OCI-LY1 (cell line): ENCODE data around the gene MAPK9.

Experiments
- H2AFZ ChIP-seq: fragments of 200-600 bp; sonication (generic), shearing (Covaris generic); 2 replicates; pipeline ENCODE4 v1.6.0; 2014; ENCODE audit warnings: antibody characterized with exemption, mild to moderate bottlenecking, low read length
- H3F3A ChIP-seq: fragments of 200-600 bp; sonication (generic), shearing (Covaris generic); 2 replicates; pipeline ENCODE4 v1.6.0; 2014; ENCODE audit warnings: mild to moderate bottlenecking, antibody characterized with exemption, low read length, moderate library complexity; ENCODE audit not compliant: insufficient read depth
- H3K27ac ChIP-seq: fragments of 200-600 bp; sonication (generic); 2 replicates; pipeline ENCODE4 v1.5.1; 2014; ENCODE audit warnings: low read length, mixed run types, mild to moderate bottlenecking, low read depth; ENCODE audit not compliant: poor library complexity, severe bottlenecking
- H3K27me3 ChIP-seq: fragments of 200-600 bp; sonication (generic); 2 replicates; pipeline ENCODE4 v1.6.0; 2014; ENCODE audit warnings: antibody characterized with exemption, mild to moderate bottlenecking, low read length, moderate library complexity; ENCODE audit not compliant: insufficient read depth
- H3K36me3 ChIP-seq: fragments of 200-600 bp; sonication (generic); 2 replicates; pipeline ENCODE4 v1.6.1; 2014; ENCODE audit warnings: mild to moderate bottlenecking, antibody characterized with exemption, low read length, moderate library complexity, mixed read lengths; ENCODE audit not compliant: insufficient read depth
- H3K4me1 ChIP-seq: fragments of 200-600 bp; sonication (generic); 2 replicates; pipeline ENCODE4 v1.5.1; 2014; ENCODE audit warnings: mild to moderate bottlenecking, low read length, moderate library complexity; ENCODE audit not compliant: insufficient read depth, severe bottlenecking
- H3K4me2 ChIP-seq: fragments of 200-600 bp; sonication (generic), shearing (Covaris generic); 2 replicates; pipeline ENCODE4 v1.6.1; 2014; ENCODE audit warnings: low read length
- H3K4me3 ChIP-seq: fragments of 200-600 bp; sonication (generic); 2 replicates; pipeline ENCODE4 v1.5.1; 2014; ENCODE audit warnings: low read length, low read depth, mild to moderate bottlenecking, mixed read lengths; ENCODE audit not compliant: poor library complexity, severe bottlenecking
- H3K79me2 ChIP-seq: fragments of 200-600 bp; shearing (Covaris generic); 2 replicates; pipeline ENCODE4 v1.6.1; 2016; ENCODE audit warnings: mixed run types, low read length, mixed read lengths; ENCODE audit not compliant: insufficient read depth
- H3K9ac ChIP-seq: fragments of 200-600 bp; sonication (generic), shearing (Covaris generic); 2 replicates; pipeline ENCODE4 v1.6.1; 2014; ENCODE audit warnings: mild to moderate bottlenecking, low read length, mixed read lengths
- H3K9me2 ChIP-seq: fragments of 200-600 bp; sonication (generic), shearing (Covaris generic); 2 replicates; pipeline ENCODE4 v1.6.1; 2014; ENCODE audit warnings: low read depth, mild to moderate bottlenecking, low read length, mixed read lengths
- H3K9me3 ChIP-seq: fragments of 200-600 bp; shearing (Covaris generic); 2 replicates; pipeline ENCODE4 v1.6.1; 2014; ENCODE audit warnings: low read length, mixed read lengths
- H4K20me1 ChIP-seq: fragments of 200-600 bp; sonication (generic), shearing (Covaris generic); 2 replicates; pipeline ENCODE4 v1.6.0; 2016; ENCODE audit warnings: mild to moderate bottlenecking, low read length; ENCODE audit not compliant: insufficient read depth
- EZH2 ChIP-seq: fragments of 200-600 bp; sonication (generic), shearing (Covaris generic); IDR thresholded peaks from 2 replicates; pipeline ENCODE4 v1.8.0; 2017; ENCODE audit warnings: borderline replicate concordance, mixed run types, mild to moderate bottlenecking, antibody characterized with exemption, low read length, moderate library complexity, mixed read lengths
- TF ChIP-seq, protein P1 (sequence below): fragments of 200-600 bp; sonication (generic), shearing (Covaris generic); IDR thresholded peaks from 2 replicates; pipeline ENCODE4 v1.5.1; 2017; ENCODE audit warnings: mild to moderate bottlenecking, antibody characterized with exemption, low read length, moderate library complexity, mixed read lengths

MAPK9 gene

DNA sequence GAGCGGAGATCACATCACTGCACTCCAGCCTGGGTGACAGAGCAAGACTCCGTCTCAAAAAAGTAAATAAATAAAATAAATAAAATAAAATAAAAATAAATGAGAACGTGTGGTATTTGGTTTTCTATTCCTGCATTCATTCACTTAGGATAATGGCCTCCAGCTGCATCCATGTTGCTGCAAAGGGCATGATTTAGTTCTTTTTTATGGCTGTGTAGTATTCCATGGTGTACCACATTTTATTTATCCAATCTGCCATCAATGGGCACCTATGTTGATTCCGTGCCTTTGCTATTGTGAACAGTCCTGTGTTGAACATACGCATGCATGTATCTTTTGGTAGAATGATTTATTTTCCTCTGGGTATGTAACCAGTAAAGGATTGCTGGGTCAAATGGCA lies 74.1 kb downstream of the MAPK9 start:
- no peaks in the 10 kb centered on the region for H3K4me1 ChIP-seq
- H3K79me2 ChIP-seq = no peaks in the 10 kb centered on the region
- H3K27me3 ChIP-seq = no peaks in the 10 kb centered on the region
- no peak overlapping the region for H3K4me2 ChIP-seq
- no peak overlapping the region for H2AFZ ChIP-seq
- TF ChIP-seq, protein P1, sequence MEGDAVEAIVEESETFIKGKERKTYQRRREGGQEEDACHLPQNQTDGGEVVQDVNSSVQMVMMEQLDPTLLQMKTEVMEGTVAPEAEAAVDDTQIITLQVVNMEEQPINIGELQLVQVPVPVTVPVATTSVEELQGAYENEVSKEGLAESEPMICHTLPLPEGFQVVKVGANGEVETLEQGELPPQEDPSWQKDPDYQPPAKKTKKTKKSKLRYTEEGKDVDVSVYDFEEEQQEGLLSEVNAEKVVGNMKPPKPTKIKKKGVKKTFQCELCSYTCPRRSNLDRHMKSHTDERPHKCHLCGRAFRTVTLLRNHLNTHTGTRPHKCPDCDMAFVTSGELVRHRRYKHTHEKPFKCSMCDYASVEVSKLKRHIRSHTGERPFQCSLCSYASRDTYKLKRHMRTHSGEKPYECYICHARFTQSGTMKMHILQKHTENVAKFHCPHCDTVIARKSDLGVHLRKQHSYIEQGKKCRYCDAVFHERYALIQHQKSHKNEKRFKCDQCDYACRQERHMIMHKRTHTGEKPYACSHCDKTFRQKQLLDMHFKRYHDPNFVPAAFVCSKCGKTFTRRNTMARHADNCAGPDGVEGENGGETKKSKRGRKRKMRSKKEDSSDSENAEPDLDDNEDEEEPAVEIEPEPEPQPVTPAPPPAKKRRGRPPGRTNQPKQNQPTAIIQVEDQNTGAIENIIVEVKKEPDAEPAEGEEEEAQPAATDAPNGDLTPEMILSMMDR = no peak
- TF ChIP-seq EZH2 = no peak
- H3K27ac ChIP-seq = no peak overlapping the region
- 0 out of 2 replicates have a peak, but pooled peaks cover 5% of the 10 kb centered on the region for H3K9me3 ChIP-seq
- no peaks in the 10 kb centered on the region for H3K36me3 ChIP-seq
- no peaks in the 10 kb centered on the region for H3K9me2 ChIP-seq
- no peaks in the 10 kb centered on the region for H3F3A ChIP-seq
- no peak overlapping the region for H3K9ac ChIP-seq
- no peaks in the 10 kb centered on the region for H4K20me1 ChIP-seq
- H3K4me3 ChIP-seq = no peak overlapping the region

DNA sequence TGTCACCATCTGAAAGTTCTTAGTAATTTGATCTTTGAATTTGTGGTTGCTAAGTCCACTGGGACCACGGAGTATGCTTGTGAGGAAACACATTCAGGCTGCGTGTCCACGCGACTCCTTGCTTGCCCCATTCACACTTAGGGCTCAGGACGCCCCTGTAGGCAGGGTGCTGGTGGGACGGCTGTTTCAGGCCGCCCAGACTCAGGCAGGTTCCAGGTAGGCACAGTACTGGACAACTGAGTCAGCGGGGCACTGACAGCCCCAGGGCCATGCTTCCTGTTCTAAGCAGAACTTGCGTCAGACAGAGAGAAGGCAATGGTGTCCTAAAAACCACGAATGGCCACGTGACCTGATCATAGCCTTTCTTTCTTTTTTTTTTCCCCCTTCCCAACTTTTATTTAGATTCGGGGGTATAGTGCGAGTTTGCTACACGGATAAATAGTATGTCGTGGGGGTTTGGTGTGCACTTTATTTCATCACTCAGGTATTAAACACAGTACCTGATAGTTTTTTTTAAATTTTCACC lies 75.2 kb downstream of the MAPK9 start:
- H3K36me3 ChIP-seq = no peaks in the 10 kb centered on the region
- no peak overlapping the region for H2AFZ ChIP-seq
- H3K79me2 ChIP-seq = no peaks in the 10 kb centered on the region
- 0 out of 2 replicates have a peak, but pooled peaks cover 5% of the 10 kb centered on the region for H3K9me3 ChIP-seq
- TF ChIP-seq, protein P1 = no peak
- TF ChIP-seq EZH2 = no peak
- H3K9ac ChIP-seq = no peak overlapping the region
- no peaks in the 10 kb centered on the region for H3K4me1 ChIP-seq
- no peak overlapping the region for H3K4me2 ChIP-seq
- no peaks in the 10 kb centered on the region for H3F3A ChIP-seq
- no peak overlapping the region for H3K27ac ChIP-seq
- no peaks in the 10 kb centered on the region for H4K20me1 ChIP-seq
- no peak overlapping the region for H3K4me3 ChIP-seq
- no peaks in the 10 kb centered on the region for H3K27me3 ChIP-seq
- no peaks in the 10 kb centered on the region for H3K9me2 ChIP-seq

DNA sequence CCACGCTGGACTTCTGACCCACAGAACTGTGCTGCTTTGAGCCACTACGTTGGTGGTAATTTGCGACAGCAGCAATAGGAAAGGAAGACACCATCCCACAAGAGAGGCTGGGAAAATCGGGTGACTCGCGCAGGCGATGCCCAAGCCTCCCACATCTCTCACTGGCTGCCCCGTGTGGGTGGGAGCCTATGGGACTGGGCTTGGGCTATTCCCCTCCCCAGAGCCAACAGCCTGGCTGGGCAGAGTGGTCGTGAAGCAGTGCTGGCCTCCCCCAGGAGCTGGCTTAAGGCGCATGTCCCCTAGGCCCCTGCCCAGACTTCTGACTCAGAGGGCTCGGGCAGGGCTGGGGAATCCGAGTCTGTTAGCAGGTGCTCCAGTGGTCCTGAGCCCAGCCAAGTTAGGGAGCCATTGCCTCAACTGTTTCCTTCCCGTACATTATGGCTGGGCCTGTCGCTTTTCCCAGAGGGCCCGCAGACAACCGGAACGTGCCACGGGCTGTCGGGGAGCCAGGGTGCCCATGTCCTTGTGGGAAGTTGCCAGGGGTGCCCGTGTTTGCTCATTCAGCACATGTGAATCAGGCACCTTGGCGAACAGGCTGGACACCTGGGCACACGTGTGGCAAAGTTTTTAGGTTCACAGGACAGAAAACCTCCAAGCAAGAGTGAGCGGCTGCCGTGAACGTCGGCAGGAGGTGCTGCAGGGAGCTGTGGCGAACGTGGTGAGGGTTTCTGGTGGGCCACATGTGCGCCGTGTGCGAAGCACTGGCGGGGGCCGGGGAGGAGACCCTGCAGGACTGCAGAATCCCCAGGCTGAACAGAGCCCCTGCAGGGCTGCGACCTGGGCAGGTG lies 75.9 kb downstream of the MAPK9 start:
- Histone ChIP-seq H3K4me1 (no peaks in the 10 kb centered on the region), H3K4me3 (no peak overlapping the region), H3K27me3 (no peaks in the 10 kb centered on the region), H2AFZ (no peak overlapping the region), H3F3A (no peaks in the 10 kb centered on the region), H3K4me2 (no peak overlapping the region), H3K36me3 (no peaks in the 10 kb centered on the region), H3K27ac (no peak overlapping the region), H4K20me1 (no peaks in the 10 kb centered on the region), H3K9me2 (no peaks in the 10 kb centered on the region), H3K9me3 (0 out of 2 replicates have a peak, but pooled peaks cover 5% of the 10 kb centered on the region), H3K9ac (no peak overlapping the region), H3K79me2 (no peaks in the 10 kb centered on the region)
- TF ChIP-seq EZH2 = no peak
- TF ChIP-seq, protein P1 = no peak
